MM.1S (cell line): Measurements from ENCODE around the gene RHOF.
"Not testable (repeated sequence)": the region's sequence is repeated elsewhere in the genome, so short reads cannot be mapped to it uniquely, and the experiment has no call there.

Experiments
- DNase-seq: peaks from one replicate; pipeline ENCODE4 v3.0.0-alpha.2; 2015
- H2AFZ ChIP-seq: fragments of 300-600 bp; sonication (generic); 2 replicates; pipeline ENCODE4 v1.6.0; 2016; ENCODE audit warnings: antibody characterized with exemption, low read length
- H3F3A ChIP-seq: fragments of 300-600 bp; sonication (generic); 2 replicates; pipeline ENCODE4 v1.6.1; 2016; ENCODE audit warnings: mild to moderate bottlenecking, antibody characterized with exemption, low read length, moderate library complexity, mixed read lengths; ENCODE audit not compliant: insufficient read depth
- H3K27ac ChIP-seq: fragments of 300-600 bp; sonication (generic); 2 replicates; pipeline ENCODE4 v1.5.1; 2016; ENCODE audit warnings: mild to moderate bottlenecking, low read length
- H3K27me3 ChIP-seq: fragments of 300-600 bp; sonication (generic); replicated peaks from 2 replicates; pipeline ENCODE4 v1.6.0; 2016; ENCODE audit warnings: low read length; ENCODE audit not compliant: insufficient read depth
- H3K36me3 ChIP-seq: fragments of 300-600 bp; sonication (generic); replicated peaks from 2 replicates; pipeline ENCODE4 v1.6.1; 2016; ENCODE audit warnings: mild to moderate bottlenecking, low read length, mixed read lengths; ENCODE audit not compliant: insufficient read depth
- H3K4me1 ChIP-seq: fragments of 300-600 bp; sonication (generic); 2 replicates; pipeline ENCODE4 v1.6.1; 2016; ENCODE audit warnings: low read length, mixed read lengths
- H3K4me2 ChIP-seq: fragments of 300-600 bp; sonication (generic); 2 replicates; pipeline ENCODE4 v1.6.0; 2016; ENCODE audit warnings: low read depth, low read length
- H3K4me3 ChIP-seq: fragments of 300-600 bp; sonication (generic); 2 replicates; pipeline ENCODE4 v1.5.1; 2016; ENCODE audit warnings: low read length, mixed read lengths
- H3K79me2 ChIP-seq: fragments of 300-600 bp; sonication (generic); 2 replicates; pipeline ENCODE4 v1.6.1; 2016; ENCODE audit warnings: mixed run types, low read length, mixed read lengths
- H3K9ac ChIP-seq: fragments of 300-600 bp; sonication (generic); 2 replicates; pipeline ENCODE4 v1.6.1; 2016; ENCODE audit warnings: low read length, mixed read lengths
- H3K9me2 ChIP-seq: fragments of 300-600 bp; sonication (generic); replicated peaks from 2 replicates; pipeline ENCODE4 v1.6.1; 2016; ENCODE audit warnings: mild to moderate bottlenecking, low read length, mixed read lengths; ENCODE audit not compliant: insufficient read depth
- H3K9me3 ChIP-seq: fragments of 300-600 bp; sonication (generic); replicated peaks from 2 replicates; pipeline ENCODE4 v1.6.1; 2016; ENCODE audit warnings: mild to moderate bottlenecking, low read length, mixed read lengths; ENCODE audit not compliant: insufficient read depth
- H4K20me1 ChIP-seq: fragments of 300-600 bp; sonication (generic); 2 replicates; pipeline ENCODE4 v1.6.1; 2016; ENCODE audit warnings: mild to moderate bottlenecking, low read length, moderate library complexity, mixed read lengths; ENCODE audit not compliant: insufficient read depth
- EZH2 ChIP-seq: fragments of 300-600 bp; sonication (generic); optimal IDR thresholded peaks from 2 replicates; pipeline ENCODE3; 2017; ENCODE audit warnings: low read depth, mild to moderate bottlenecking, antibody characterized with exemption, low read length, mixed read lengths
- EZH2phosphoT487 ChIP-seq: fragments of 300-600 bp; sonication (generic); IDR thresholded peaks from 2 replicates; pipeline ENCODE4 v1.6.1; 2018; ENCODE audit warnings: antibody characterized with exemption, low read length
- TF ChIP-seq, protein P1 (sequence below): fragments of 300-600 bp; sonication (generic); IDR thresholded peaks from 2 replicates; pipeline ENCODE4 v1.5.1; 2016; ENCODE audit warnings: antibody characterized with exemption, low read length, mixed read lengths

RHOF gene

DNA sequence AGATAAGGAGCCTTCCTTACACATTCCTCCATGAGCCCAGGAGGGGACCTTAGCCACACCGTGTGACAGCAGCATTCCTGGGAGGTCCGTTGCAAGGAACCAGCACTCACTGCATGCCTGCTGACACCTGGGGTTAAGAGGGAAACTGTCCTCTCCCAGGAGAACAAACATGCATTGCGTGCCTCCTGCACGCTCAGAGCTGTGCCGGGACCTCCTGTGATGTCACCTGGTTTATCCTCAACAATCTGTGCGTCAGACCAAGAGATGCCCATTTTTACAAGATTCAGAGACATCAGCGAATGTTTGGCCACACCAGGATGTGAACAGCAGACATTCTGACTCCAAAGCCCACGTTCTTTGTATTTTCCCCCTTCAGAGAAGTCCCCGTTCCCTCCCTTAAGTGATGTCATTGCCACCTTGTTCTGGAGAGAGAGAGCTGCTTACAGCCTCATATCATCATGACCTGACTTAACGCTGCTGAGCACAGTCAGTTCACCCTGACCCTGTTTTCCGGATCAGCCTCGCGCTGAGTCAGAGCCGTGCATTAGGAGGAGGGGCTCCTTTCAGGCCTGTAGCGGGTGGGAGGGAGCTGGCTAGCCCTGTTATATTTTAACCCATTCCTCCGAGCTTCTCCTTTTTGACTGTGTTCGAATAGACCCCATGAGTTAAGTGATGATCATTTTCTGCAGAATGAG lies 44.8 kb downstream of the RHOF start:
- Histone ChIP-seq H3K9ac (no peak overlapping the region), H3K36me3 (no peaks in the 10 kb centered on the region), H3K79me2 (no peaks in the 10 kb centered on the region), H4K20me1 (no peaks in the 10 kb centered on the region), H2AFZ (no peak overlapping the region), H3K4me3 (no peak overlapping the region), H3K9me2 (no peaks in the 10 kb centered on the region), H3K9me3 (no peaks in the 10 kb centered on the region), H3K27ac (no peak overlapping the region), H3K4me1 (no peaks in the 10 kb centered on the region), H3F3A (no peaks in the 10 kb centered on the region), H3K27me3 (no peaks in the 10 kb centered on the region), H3K4me2 (no peak overlapping the region)
- DNase-seq = no peak
- TF ChIP-seq EZH2phosphoT487 (no peak), EZH2 (no peak)
- TF ChIP-seq, protein P1, sequence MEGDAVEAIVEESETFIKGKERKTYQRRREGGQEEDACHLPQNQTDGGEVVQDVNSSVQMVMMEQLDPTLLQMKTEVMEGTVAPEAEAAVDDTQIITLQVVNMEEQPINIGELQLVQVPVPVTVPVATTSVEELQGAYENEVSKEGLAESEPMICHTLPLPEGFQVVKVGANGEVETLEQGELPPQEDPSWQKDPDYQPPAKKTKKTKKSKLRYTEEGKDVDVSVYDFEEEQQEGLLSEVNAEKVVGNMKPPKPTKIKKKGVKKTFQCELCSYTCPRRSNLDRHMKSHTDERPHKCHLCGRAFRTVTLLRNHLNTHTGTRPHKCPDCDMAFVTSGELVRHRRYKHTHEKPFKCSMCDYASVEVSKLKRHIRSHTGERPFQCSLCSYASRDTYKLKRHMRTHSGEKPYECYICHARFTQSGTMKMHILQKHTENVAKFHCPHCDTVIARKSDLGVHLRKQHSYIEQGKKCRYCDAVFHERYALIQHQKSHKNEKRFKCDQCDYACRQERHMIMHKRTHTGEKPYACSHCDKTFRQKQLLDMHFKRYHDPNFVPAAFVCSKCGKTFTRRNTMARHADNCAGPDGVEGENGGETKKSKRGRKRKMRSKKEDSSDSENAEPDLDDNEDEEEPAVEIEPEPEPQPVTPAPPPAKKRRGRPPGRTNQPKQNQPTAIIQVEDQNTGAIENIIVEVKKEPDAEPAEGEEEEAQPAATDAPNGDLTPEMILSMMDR = no peak

DNA sequence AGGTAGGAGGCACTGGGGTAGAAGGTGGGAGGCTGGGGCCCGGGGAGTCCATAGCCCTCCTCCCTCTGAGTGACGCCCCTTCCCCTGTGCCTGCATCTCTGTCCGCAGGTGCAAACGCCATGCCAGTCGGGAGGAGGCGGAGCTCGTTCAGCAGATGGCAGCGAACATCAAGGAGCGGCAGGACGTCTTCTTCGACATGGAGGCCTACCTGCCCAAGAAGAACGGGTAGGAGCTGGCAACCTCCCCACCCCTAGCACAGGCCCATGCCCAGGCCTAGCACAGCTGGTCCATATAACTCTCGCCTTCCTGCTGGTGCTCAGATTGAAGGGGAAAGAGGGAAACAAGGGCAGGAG lies 45.3 kb downstream of the RHOF start:
- H3K27ac ChIP-seq = no peak overlapping the region
- H3K9me2 ChIP-seq = no peaks in the 10 kb centered on the region
- no peak overlapping the region for H3K9ac ChIP-seq
- no peaks in the 10 kb centered on the region for H3F3A ChIP-seq
- no peaks in the 10 kb centered on the region for H3K4me1 ChIP-seq
- no peaks in the 10 kb centered on the region for H4K20me1 ChIP-seq
- H3K4me2 ChIP-seq = no peak overlapping the region
- H3K79me2 ChIP-seq = no peaks in the 10 kb centered on the region
- H3K27me3 ChIP-seq = no peaks in the 10 kb centered on the region
- no peak for TF ChIP-seq EZH2
- TF ChIP-seq EZH2phosphoT487 = no peak
- TF ChIP-seq, protein P1 = no peak
- no peak overlapping the region for H3K4me3 ChIP-seq
- H3K36me3 ChIP-seq = no peaks in the 10 kb centered on the region
- no peak for DNase-seq
- H2AFZ ChIP-seq = no peak overlapping the region
- H3K9me3 ChIP-seq = no peaks in the 10 kb centered on the region

GRCh38 chr12:121745545-121745944 lies 47.9 kb downstream of the RHOF start:
- not testable (repeated sequence) for H3K9ac ChIP-seq, H3K4me1 ChIP-seq, H3K4me3 ChIP-seq, H3K9me2 ChIP-seq, H3K9me3 ChIP-seq, H3K36me3 ChIP-seq, H3K79me2 ChIP-seq, H2AFZ ChIP-seq, H3K27ac ChIP-seq, H3F3A ChIP-seq, H3K4me2 ChIP-seq, H4K20me1 ChIP-seq, H3K27me3 ChIP-seq, DNase-seq

GRCh38 chr12:121741743-121742142 lies 51.7 kb downstream of the RHOF start:
- no peaks in the 10 kb centered on the region for H3K9me2 ChIP-seq
- TF ChIP-seq EZH2 (no peak), EZH2phosphoT487 (no peak)
- TF ChIP-seq, protein P1 = no peak
- no peak overlapping the region for H3K27ac ChIP-seq
- DNase-seq = no peak
- no peak overlapping the region for H3K4me3 ChIP-seq
- no peaks in the 10 kb centered on the region for H3K4me1 ChIP-seq
- no peak overlapping the region for H3K4me2 ChIP-seq
- no peaks in the 10 kb centered on the region for H3K36me3 ChIP-seq
- H3K79me2 ChIP-seq = no peaks in the 10 kb centered on the region
- no peaks in the 10 kb centered on the region for H3K9me3 ChIP-seq
- no peak overlapping the region for H2AFZ ChIP-seq
- no peaks in the 10 kb centered on the region for H4K20me1 ChIP-seq
- H3F3A ChIP-seq = no peaks in the 10 kb centered on the region
- no peaks in the 10 kb centered on the region for H3K27me3 ChIP-seq
- H3K9ac ChIP-seq = no peak overlapping the region
